Kidney (tissue), 14 donors: ENCODE measurements around the gene TMEM218. TPM values are rescaled to one million over a fixed set of nuclear protein-coding genes. Genes with fewer than 3 reads are reported as not detected.
A peak's percentile ranks its signal among the peaks of the same experiment; 100 is the strongest.

ENCODE experiments used
- DNase-seq, 5 donors: peaks; one replicate each; pipeline ENCODE4 v3.0.0-alpha.2; 2013 to 2020
- FAIRE-seq: peaks from 2 replicates; lab custom pipeline; 2012; peaks lifted over from hg19 to GRCh38; lab: Jason Lieb, UNC
- H3K27ac ChIP-seq, 2 donors: one replicate each; pipeline ENCODE4 v1.7.0; 2013; ENCODE audit warnings: low read depth in 2 of 2, low read length in 2 of 2, inconsistent platforms in 1 of 2
- H3K27me3 ChIP-seq: one replicate; pipeline ENCODE4 v1.7.1; 2013; ENCODE audit warnings: low read length, inconsistent platforms; ENCODE audit not compliant: control insufficient read depth, insufficient read depth
- H3K36me3 ChIP-seq, 3 donors: one replicate each; pipeline versions ENCODE4 v1.7.0 to v1.7.1; 2013; ENCODE audit warnings: low read length in 3 of 3, control low read depth in 1 of 3, inconsistent platforms in 1 of 3; ENCODE audit not compliant: insufficient read depth in 3 of 3, control insufficient read depth in 2 of 3
- H3K4me1 ChIP-seq, 3 donors: one replicate each; pipeline versions ENCODE4 v1.7.0 to v1.7.1; 2013; ENCODE audit warnings: low read length in 3 of 3, inconsistent platforms in 1 of 3, low read depth in 1 of 3; ENCODE audit not compliant: control insufficient read depth in 2 of 3, insufficient read depth in 2 of 3
- H3K4me3 ChIP-seq, 3 donors: one replicate each; pipeline versions ENCODE4 v1.7.0 to v1.8.1; 2013; ENCODE audit warnings: low read length in 3 of 3, control low read depth in 1 of 3, inconsistent platforms in 1 of 3
- H3K9ac ChIP-seq, 3 donors: one replicate each; pipeline versions ENCODE4 v1.7.0 to v1.7.1; 2013; ENCODE audit warnings: low read length in 3 of 3, control low read depth in 1 of 3, inconsistent platforms in 1 of 3
- H3K9me3 ChIP-seq, 3 donors: one replicate each; pipeline versions ENCODE4 v1.7.0 to v1.7.1; 2013; ENCODE audit warnings: low read length in 3 of 3, control low read depth in 1 of 3, inconsistent platforms in 1 of 3; ENCODE audit not compliant: control insufficient read depth in 2 of 3, insufficient read depth in 1 of 3
- CTCF ChIP-seq: IDR thresholded peaks from 3 replicates; pipeline ENCODE4 v1.5.1; 2012; ENCODE audit warnings: mild to moderate bottlenecking, moderate library complexity, borderline replicate concordance; ENCODE audit not compliant: insufficient read depth; ENCODE audit errors: extremely low read depth
- intact Hi-C: fragments of 100-400 bp; cut with DNase I; formaldehyde crosslinking; loops from one replicate; pipeline ENCODE4 v1.11.1; 2022
- polyA plus RNA-seq: library from polyadenylated mRNA; stranded (reverse); fragments of 350-450 nt; fragmentation: Illumina TruSeq; extraction: RNeasy Lipid Tissue Mini Kit (QIAGEN cat#74804); gene quantifications from one replicate; pipeline ENCODE4 v1.2.3, GENCODE V29; 2014; ENCODE audit warnings: low read depth, low replicate concordance; ENCODE audit not compliant: insufficient read depth
- total RNA-seq: library from RNA; stranded (reverse); fragmentation: NEBNext Ultra II Directional; extraction: Animal tissue kit (Norgen Biotek cat#: 25700); gene quantifications from one replicate; pipeline ENCODE4 v1.2.1, GENCODE V29; 2021
- donor health status: control.
- donor health status: control.
- donor health status: control.
- donor health status: control.
- donor health status: control.
- donor health status: DM: yes; HTN: yes; CAD: no.
- donor health status: Normal renal cell carcinoma (clear cell type).

The TMEM218 gene
- total and polyA plus RNA-seq, 2 donors from 2014 or later = 22.9 to 33.4 TPM

- DNase-seq (peak in 1 of 5 donors; percentile 10), FAIRE-seq (no peak)
- Histone ChIP-seq H3K27ac (no peak overlapping the region), H3K4me1 (no peaks in the 10 kb centered on the region), H3K9ac (no peak overlapping the region), H3K4me3 (no peak overlapping the region), H3K9me3 (no peaks in the 10 kb centered on the region), H3K27me3 (no peaks in the 10 kb centered on the region), H3K36me3 (peaks cover 0 to 6% (median 0%) of the 10 kb centered on the region in 3 donors)
- intact Hi-C loops = no loop called here
- no peak for TF ChIP-seq CTCF
These were observed 9.4 kb downstream of the TMEM218 start for GRCh38 chr11:125102025-125102424.

GRCh38 chr11:125101596-125101995 is 9.8 kb downstream of the TMEM218 start:
- Histone ChIP-seq H3K4me3 (no peak overlapping the region), H3K27ac (no peak overlapping the region), H3K9me3 (no peaks in the 10 kb centered on the region), H3K36me3 (peaks cover 0 to 6% (median 4%) of the 10 kb centered on the region in 3 donors), H3K4me1 (no peaks in the 10 kb centered on the region), H3K9ac (no peak overlapping the region), H3K27me3 (no peaks in the 10 kb centered on the region)
- no peak for FAIRE-seq
- intact Hi-C loops = no loop called here
- TF ChIP-seq CTCF = no peak
- DNase-seq = no peak

- Histone ChIP-seq H3K27me3 (no peaks in the 10 kb centered on the region), H3K27ac (no peak overlapping the region), H3K9me3 (no peaks in the 10 kb centered on the region), H3K4me1 (no peaks in the 10 kb centered on the region), H3K4me3 (no peak overlapping the region), H3K36me3 (peaks cover 0 to 9% (median 4%) of the 10 kb centered on the region in 3 donors), H3K9ac (no peak overlapping the region)
- intact Hi-C loops = no loop called here
- DNase-seq (no peak), FAIRE-seq (no peak)
- TF ChIP-seq CTCF = no peak
These were observed 11.3 kb downstream of the TMEM218 start for GRCh38 chr11:125100136-125100535.

GRCh38 chr11:125094731-125095130 is 16.7 kb downstream of the TMEM218 start:
- no peaks in the 10 kb centered on the region for H3K27me3 ChIP-seq
- H3K4me3 ChIP-seq = no peak overlapping the region
- peaks cover 0 to 7% (median 4%) of the 10 kb centered on the region in 3 donors for H3K36me3 ChIP-seq
- peaks cover 0 to 2% (median 0%) of the 10 kb centered on the region in 3 donors for H3K4me1 ChIP-seq
- H3K27ac ChIP-seq = no peak overlapping the region
- intact Hi-C loops = no loop called here
- H3K9ac ChIP-seq = no peak overlapping the region
- no peaks in the 10 kb centered on the region for H3K9me3 ChIP-seq
- DNase-seq (no peak), FAIRE-seq (no peak)
- TF ChIP-seq CTCF = no peak
